ENCODE results near the gene TTC28. TPM values are rescaled to one million over a fixed set of nuclear protein-coding genes. Genes with fewer than 3 reads are reported as not detected.

TTC28 gene
- total RNA-seq, 2 donors from 2014 or later, result 29.2 to 74.6 TPM

- H3K4me1 ChIP-seq (replicated peaks), result no peaks in the 10 kb centered on the region
- DNase-seq (ENCODE audit: low spot score), result no peak
- no peak overlapping the region for H3K4me3 ChIP-seq
- no peak overlapping the region for H3K27ac ChIP-seq
- no peaks in the 10 kb centered on the region for H3K9me3 ChIP-seq
- H3K36me3 ChIP-seq, result no peaks in the 10 kb centered on the region
- no peak for TF ChIP-seq CTCF (IDR thresholded peaks at IDR 0.05)
- TF ChIP-seq POLR2AphosphoS5 (IDR thresholded peaks at IDR 0.05), result no peak
- TF ChIP-seq POLR2A (IDR thresholded peaks at IDR 0.05), result no peak
- no peaks in the 10 kb centered on the region for H3K27me3 ChIP-seq (replicated peaks; ENCODE audit: insufficient read depth)
- WGBS, result 98% methylated on average over 2 of the region's 2 CpGs
- intact Hi-C loops (cut with DNase I), result no loop called here
Measured at GRCh38 chr22:28208787-28209186, 470.9 kb downstream of the TTC28 start.

GRCh38 chr22:28208036-28208435 lies 471.6 kb downstream of the TTC28 start:
- H3K9me3 ChIP-seq, result no peaks in the 10 kb centered on the region
- 94% methylated on average over 2 of the region's 2 CpGs for whole genome bisulfite sequencing

GRCh38 chr22:28207281-28208030 lies 472.2 kb downstream of the TTC28 start:
- TF ChIP-seq POLR2A (IDR thresholded peaks at IDR 0.05) (no peak), POLR2AphosphoS5 (IDR thresholded peaks at IDR 0.05) (no peak)
- intact Hi-C loops (cut with DNase I), result no loop called here
- Histone ChIP-seq H3K36me3 (no peaks in the 10 kb centered on the region), H3K9me3 (no peaks in the 10 kb centered on the region), H3K27me3 (replicated peaks; ENCODE audit: insufficient read depth) (no peaks in the 10 kb centered on the region), H3K27ac (no peak overlapping the region), H3K4me3 (no peak overlapping the region), H3K4me1 (replicated peaks) (no peaks in the 10 kb centered on the region)
- no peak for DNase-seq (ENCODE audit: low spot score)
- 70% methylated on average over 6 of the region's 6 CpGs for WGBS

More at GRCh38 chr22:28208036-28208435, 471.6 kb downstream of the TTC28 start:
- TF ChIP-seq POLR2A (IDR thresholded peaks at IDR 0.05) (no peak), CTCF (IDR thresholded peaks at IDR 0.05) (no peak), POLR2AphosphoS5 (IDR thresholded peaks at IDR 0.05) (no peak)
- H3K27ac ChIP-seq, result no peak overlapping the region
- no peaks in the 10 kb centered on the region for H3K27me3 ChIP-seq (replicated peaks; ENCODE audit: insufficient read depth)
- no peak for DNase-seq (ENCODE audit: low spot score)
- no peaks in the 10 kb centered on the region for H3K36me3 ChIP-seq
- no peaks in the 10 kb centered on the region for H3K4me1 ChIP-seq (replicated peaks)
- intact Hi-C loops (cut with DNase I), result no loop called here
- no peak overlapping the region for H3K4me3 ChIP-seq

- intact Hi-C loops (cut with DNase I), result no loop called here
- Histone ChIP-seq H3K9me3 (no peaks in the 10 kb centered on the region), H3K4me3 (no peak overlapping the region), H3K4me1 (replicated peaks) (no peaks in the 10 kb centered on the region), H3K36me3 (no peaks in the 10 kb centered on the region), H3K27me3 (replicated peaks; ENCODE audit: insufficient read depth) (no peaks in the 10 kb centered on the region), H3K27ac (no peak overlapping the region)
- WGBS, result 96% methylated on average over 1 of the region's 1 CpG
- DNase-seq (ENCODE audit: low spot score), result no peak
- TF ChIP-seq POLR2A (IDR thresholded peaks at IDR 0.05), result no peak
Measured at GRCh38 chr22:28205926-28206325, 473.7 kb downstream of the TTC28 start.

- WGBS, result 71% methylated on average over 1 of the region's 1 CpG
Measured at GRCh38 chr22:28204382-28204781, 475.3 kb downstream of the TTC28 start.

More at GRCh38 chr22:28204382-28204781, 475.3 kb downstream of the TTC28 start:
- DNase-seq (ENCODE audit: low spot score), result no peak
- intact Hi-C loops (cut with DNase I), result no loop called here
- Histone ChIP-seq H3K9me3 (no peaks in the 10 kb centered on the region), H3K4me3 (no peak overlapping the region), H3K4me1 (replicated peaks) (no peaks in the 10 kb centered on the region), H3K27ac (no peak overlapping the region), H3K36me3 (no peaks in the 10 kb centered on the region), H3K27me3 (replicated peaks; ENCODE audit: insufficient read depth) (no peaks in the 10 kb centered on the region)
- TF ChIP-seq CTCF (IDR thresholded peaks at IDR 0.05) (no peak), POLR2AphosphoS5 (IDR thresholded peaks at IDR 0.05) (no peak), POLR2A (IDR thresholded peaks at IDR 0.05) (no peak)
